Measurements from ENCODE around the gene SLC12A1.

SLC12A1 gene

GRCh38 chr15:48244921-48245320, 38.8 kb downstream of the SLC12A1 start:
- DNase-seq = no peak

GRCh38 chr15:48248414-48248813, 42.3 kb downstream of the SLC12A1 start:
- DNase-seq = no peak

- no peak for DNase-seq
Measured at GRCh38 chr15:48250640-48251076, 44.6 kb downstream of the SLC12A1 start.

GRCh38 chr15:48253172-48253571, 47.1 kb downstream of the SLC12A1 start:
- DNase-seq = no peak

- DNase-seq = no peak
Measured at GRCh38 chr15:48265135-48265534, 59.0 kb downstream of the SLC12A1 start.

GRCh38 chr15:48266024-48266689, 60.1 kb downstream of the SLC12A1 start:
- DNase-seq = no peak

- no peak for DNase-seq
Measured at GRCh38 chr15:48267766-48268165, 61.7 kb downstream of the SLC12A1 start.

- DNase-seq = no peak
Measured at GRCh38 chr15:48273049-48273448, 66.9 kb downstream of the SLC12A1 start.

GRCh38 chr15:48278666-48279065, 72.6 kb downstream of the SLC12A1 start:
- no peak for DNase-seq

GRCh38 chr15:48279608-48280007, 73.5 kb downstream of the SLC12A1 start:
- no peak for DNase-seq

GRCh38 chr15:48281674-48282073, 75.6 kb downstream of the SLC12A1 start:
- no peak for DNase-seq

GRCh38 chr15:48282216-48282615, 76.1 kb downstream of the SLC12A1 start:
- no peak for DNase-seq

- no peak for DNase-seq
Measured at GRCh38 chr15:48283396-48284145, 77.5 kb downstream of the SLC12A1 start.

- no peak for DNase-seq
Measured at GRCh38 chr15:48285329-48286214, 79.5 kb downstream of the SLC12A1 start.

GRCh38 chr15:48289628-48290027, 83.5 kb downstream of the SLC12A1 start:
- DNase-seq = no peak

- no peak for DNase-seq
Measured at GRCh38 chr15:48292458-48292857, 86.4 kb downstream of the SLC12A1 start.

GRCh38 chr15:48297668-48298067, 91.6 kb downstream of the SLC12A1 start:
- DNase-seq = no peak

GRCh38 chr15:48298914-48299313, 92.8 kb downstream of the SLC12A1 start:
- no peak for DNase-seq

GRCh38 chr15:48300038-48300437, 93.9 kb downstream of the SLC12A1 start:
- no peak for DNase-seq

GRCh38 chr15:48304398-48304797, 98.3 kb downstream of the SLC12A1 start:
- DNase-seq = no peak

- DNase-seq = no peak
Measured at GRCh38 chr15:48306639-48307038, 100.5 kb downstream of the SLC12A1 start.

- DNase-seq = no peak
Measured at GRCh38 chr15:48307586-48307985, 101.5 kb downstream of the SLC12A1 start.

GRCh38 chr15:48309740-48310139, 103.6 kb downstream of the SLC12A1 start:
- no peak for DNase-seq

- no peak for DNase-seq
Measured at GRCh38 chr15:48313216-48313615, 107.1 kb downstream of the SLC12A1 start.

Measured in CD4-positive, alpha-beta T cell treated with Interleukin-15 for 1 hour (primary cell).